H1 (cell line): Measurements from ENCODE around the gene CDHR2. TPM values are rescaled to one million over a fixed set of nuclear protein-coding genes. Genes with fewer than 3 reads are reported as not detected.

Experiments
- CHD2 ChIP-seq: IDR thresholded peaks from 2 replicates; pipeline ENCODE4 v1.6.1; 2012; ENCODE audit warnings: low read length, improper control_type of control experiment
- SIRT6 ChIP-seq: IDR thresholded peaks from one replicate; pipeline ENCODE4 v1.7.1; 2012; ENCODE audit warnings: low read length, inconsistent platforms
- polyA plus RNA-seq, 7 experiments: library from polyadenylated mRNA; depleted of rRNA in 3 of 7; stranded (reverse) in 5 of 7; unstranded in 2 of 7; fragments of >200 nt in 5 of 7; fragments of 200-250 nt in 2 of 7; gene quantifications; 1 replicate in 5 of 7; 2 replicates in 1 of 7; 4 replicates in 1 of 7; pipeline versions ENCODE4 v1.2.1 to v1.2.3, GENCODE V29; 2011 to 2013; ENCODE audit warnings: missing spikeins in 2 of 7, mixed read lengths in 2 of 7
- total RNA-seq: library from RNA; stranded (reverse); fragmentation: NEBNext Ultra II Directional; extraction: Animal tissue kit (Norgen Biotek cat#: 25700); gene quantifications from 2 replicates; pipeline ENCODE4 v1.2.1, GENCODE V29; 2021

Gene CDHR2
- total and polyA plus RNA-seq, 2 of the 8 experiments (the other 6 are each of a cell fraction or from before 2014, with no cell fraction given): 0.02 to 0.43 TPM

- no peak for TF ChIP-seq CHD2
- no peak for TF ChIP-seq SIRT6
These were observed 25.1 kb downstream of the CDHR2 start (continued) for GRCh38 chr5:176574297-176574591.
